Measurements from ENCODE around the gene PFDN6.

- TF ChIP-seq, protein P1, sequence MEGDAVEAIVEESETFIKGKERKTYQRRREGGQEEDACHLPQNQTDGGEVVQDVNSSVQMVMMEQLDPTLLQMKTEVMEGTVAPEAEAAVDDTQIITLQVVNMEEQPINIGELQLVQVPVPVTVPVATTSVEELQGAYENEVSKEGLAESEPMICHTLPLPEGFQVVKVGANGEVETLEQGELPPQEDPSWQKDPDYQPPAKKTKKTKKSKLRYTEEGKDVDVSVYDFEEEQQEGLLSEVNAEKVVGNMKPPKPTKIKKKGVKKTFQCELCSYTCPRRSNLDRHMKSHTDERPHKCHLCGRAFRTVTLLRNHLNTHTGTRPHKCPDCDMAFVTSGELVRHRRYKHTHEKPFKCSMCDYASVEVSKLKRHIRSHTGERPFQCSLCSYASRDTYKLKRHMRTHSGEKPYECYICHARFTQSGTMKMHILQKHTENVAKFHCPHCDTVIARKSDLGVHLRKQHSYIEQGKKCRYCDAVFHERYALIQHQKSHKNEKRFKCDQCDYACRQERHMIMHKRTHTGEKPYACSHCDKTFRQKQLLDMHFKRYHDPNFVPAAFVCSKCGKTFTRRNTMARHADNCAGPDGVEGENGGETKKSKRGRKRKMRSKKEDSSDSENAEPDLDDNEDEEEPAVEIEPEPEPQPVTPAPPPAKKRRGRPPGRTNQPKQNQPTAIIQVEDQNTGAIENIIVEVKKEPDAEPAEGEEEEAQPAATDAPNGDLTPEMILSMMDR (IDR thresholded peaks at IDR 0.05), result no peak
- no peak for TF ChIP-seq POLR2A (IDR thresholded peaks at IDR 0.05)
- no peak for TF ChIP-seq EP300 (IDR thresholded peaks at IDR 0.05)
Measured at GRCh38 chr6:33259032-33259431, 30.4 kb upstream of the PFDN6 start.

All from tibial nerve (tissue), 4 donors.